Glutamatergic neuron (in vitro differentiated cells): ENCODE data around the gene COPG1. TPM values are rescaled to one million over a fixed set of nuclear protein-coding genes. Genes with fewer than 3 reads are reported as not detected.

ENCODE experiments used
- DNase-seq: peaks from one replicate; pipeline ENCODE4 v3.0.0; 2022
- H3K27ac Mint-ChIP-seq: one replicate; pipeline ENCODE4 v1.8.0; 2020; ENCODE audit warnings: mild to moderate bottlenecking, mixed read lengths, inconsistent platforms; ENCODE audit not compliant: unreplicated experiment
- H3K27me3 Mint-ChIP-seq: one replicate; pipeline ENCODE4 v1.8.0; 2020; ENCODE audit warnings: mild to moderate bottlenecking, moderate library complexity, mixed read lengths, inconsistent platforms; ENCODE audit not compliant: unreplicated experiment
- H3K36me3 Mint-ChIP-seq: one replicate; pipeline ENCODE4 v1.8.0; 2020; ENCODE audit warnings: mild to moderate bottlenecking, mixed read lengths, inconsistent platforms; ENCODE audit not compliant: unreplicated experiment
- H3K4me1 Mint-ChIP-seq: one replicate; pipeline ENCODE4 v1.8.0; 2020; ENCODE audit warnings: mild to moderate bottlenecking, low read depth, mixed read lengths, inconsistent platforms; ENCODE audit not compliant: unreplicated experiment
- H3K4me3 Mint-ChIP-seq: one replicate; pipeline ENCODE4 v1.8.0; 2020; ENCODE audit warnings: mild to moderate bottlenecking, mixed read lengths, inconsistent platforms; ENCODE audit not compliant: unreplicated experiment
- H3K9me3 Mint-ChIP-seq: one replicate; pipeline ENCODE4 v1.8.0; 2020; ENCODE audit warnings: mild to moderate bottlenecking, moderate library complexity, mixed read lengths, inconsistent platforms; ENCODE audit not compliant: unreplicated experiment
- CTCF ChIP-seq: fragments of 200-600 bp; sonication (generic); IDR thresholded peaks from one replicate; pipeline ENCODE4 v1.5.0; 2021; ENCODE audit not compliant: partially characterized antibody, unreplicated experiment
- total RNA-seq: library from RNA; stranded (reverse); fragmentation: NEBNext Ultra II Directional; extraction: Animal tissue kit (Norgen Biotek cat#: 25700); gene quantifications from one replicate; pipeline ENCODE4 v1.2.1, GENCODE V29; 2021; ENCODE audit not compliant: unreplicated experiment

COPG1 gene
- total RNA-seq, 1 donor from 2014 or later = 152 TPM

- Mint-ChIP-seq H3K4me3 (no peak overlapping the region), H3K4me1 (peaks cover 3% of the 10 kb centered on the region), H3K36me3 (peaks cover 9% of the 10 kb centered on the region), H3K27ac (no peak overlapping the region), H3K9me3 (no peaks in the 10 kb centered on the region), H3K27me3 (no peaks in the 10 kb centered on the region)
- DNase-seq = no peak
- TF ChIP-seq CTCF = no peak
Observed at GRCh38 chr3:129271674-129272073, 22.3 kb downstream of the COPG1 start.

- Mint-ChIP-seq H3K4me3 (no peak overlapping the region), H3K36me3 (peaks cover 3% of the 10 kb centered on the region), H3K27me3 (peaks cover 2% of the 10 kb centered on the region), H3K9me3 (peaks cover 10% of the 10 kb centered on the region), H3K27ac (peak overlapping the region; percentile 55), H3K4me1 (peaks cover 21% of the 10 kb centered on the region)
- no peak for TF ChIP-seq CTCF
- no peak for DNase-seq
Observed at GRCh38 chr3:129276385-129276784, 27.0 kb downstream of the COPG1 start.

GRCh38 chr3:129277829-129278271 lies 28.4 kb downstream of the COPG1 start:
- peaks cover 10% of the 10 kb centered on the region for H3K9me3 Mint-ChIP-seq
- peaks cover 21% of the 10 kb centered on the region for H3K4me1 Mint-ChIP-seq
- peaks cover 2% of the 10 kb centered on the region for H3K27me3 Mint-ChIP-seq
- TF ChIP-seq CTCF = no peak
- DNase-seq = peak; percentile 34
- peak overlapping the region; percentile 98 for H3K27ac Mint-ChIP-seq
- H3K4me3 Mint-ChIP-seq = peak overlapping the region; percentile 87
- H3K36me3 Mint-ChIP-seq = no peaks in the 10 kb centered on the region

- Mint-ChIP-seq H3K27me3 (peaks cover 2% of the 10 kb centered on the region), H3K4me3 (peak within 1 kb of the TSS; percentile 93), H3K4me1 (peaks cover 21% of the 10 kb centered on the region), H3K36me3 (no peaks in the 10 kb centered on the region), H3K9me3 (peaks cover 10% of the 10 kb centered on the region), H3K27ac (peak within 1 kb of the TSS; percentile 98)
- TF ChIP-seq CTCF = no peak
- peak; percentile 93 for DNase-seq
Observed at GRCh38 chr3:129278439-129278965, 29.1 kb downstream of the COPG1 start, which contains the start of gene HMCES. Gene HMCES (plus strand): TSS chr3:129278870. CDS start chr3:129279733, 863 bp downstream.
